Upper lobe of left lung (tissue), 4 donors: ENCODE data around the gene KIRREL3.

Experiments
- CTCF ChIP-seq, 6 experiments: fragments of 450-650 bp in 4 of 6; fragments of 200-600 bp in 2 of 6; sonication (generic) in 2 of 6; IDR thresholded peaks; one replicate each; pipeline ENCODE4 v1.5.1; 2016 to 2019; ENCODE audit warnings: antibody characterized with exemption in 6 of 6
- EP300 ChIP-seq, 4 donors: sonication (generic); formaldehyde crosslinking; IDR thresholded peaks; one replicate each; pipeline ENCODE4 v1.5.1; 2017; ENCODE audit warnings: antibody characterized with exemption in 4 of 4, control low read depth in 2 of 4

- TF ChIP-seq CTCF (IDR thresholded peaks at IDR 0.05): no peak
- TF ChIP-seq EP300 (IDR thresholded peaks at IDR 0.05): no peak
These were observed 236.3 kb downstream of the KIRREL3 start for GRCh38 chr11:126764231-126764630.
